ENCODE measurements around the gene ALOX12B. TPM values are rescaled to one million over a fixed set of nuclear protein-coding genes. Genes with fewer than 3 reads are reported as not detected.
"Not testable (repeated sequence)": the region's sequence is repeated elsewhere in the genome, so short reads cannot be mapped to it uniquely, and the experiment has no call there.

The ALOX12B gene
- total RNA-seq, 6 experiments from 2014 or later = not detected

GRCh38 chr17:8116776-8117175, 29.3 kb upstream of the ALOX12B start:
- no peak overlapping the region for H3K4me3 Mint-ChIP-seq
- peaks cover 38% of the 10 kb centered on the region for H3K27me3 Mint-ChIP-seq (ENCODE audit: insufficient read depth)
- TF ChIP-seq, protein P1, sequence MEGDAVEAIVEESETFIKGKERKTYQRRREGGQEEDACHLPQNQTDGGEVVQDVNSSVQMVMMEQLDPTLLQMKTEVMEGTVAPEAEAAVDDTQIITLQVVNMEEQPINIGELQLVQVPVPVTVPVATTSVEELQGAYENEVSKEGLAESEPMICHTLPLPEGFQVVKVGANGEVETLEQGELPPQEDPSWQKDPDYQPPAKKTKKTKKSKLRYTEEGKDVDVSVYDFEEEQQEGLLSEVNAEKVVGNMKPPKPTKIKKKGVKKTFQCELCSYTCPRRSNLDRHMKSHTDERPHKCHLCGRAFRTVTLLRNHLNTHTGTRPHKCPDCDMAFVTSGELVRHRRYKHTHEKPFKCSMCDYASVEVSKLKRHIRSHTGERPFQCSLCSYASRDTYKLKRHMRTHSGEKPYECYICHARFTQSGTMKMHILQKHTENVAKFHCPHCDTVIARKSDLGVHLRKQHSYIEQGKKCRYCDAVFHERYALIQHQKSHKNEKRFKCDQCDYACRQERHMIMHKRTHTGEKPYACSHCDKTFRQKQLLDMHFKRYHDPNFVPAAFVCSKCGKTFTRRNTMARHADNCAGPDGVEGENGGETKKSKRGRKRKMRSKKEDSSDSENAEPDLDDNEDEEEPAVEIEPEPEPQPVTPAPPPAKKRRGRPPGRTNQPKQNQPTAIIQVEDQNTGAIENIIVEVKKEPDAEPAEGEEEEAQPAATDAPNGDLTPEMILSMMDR (IDR thresholded peaks at IDR 0.05) = no peak
- DNase-seq = no peak
- H3K36me3 Mint-ChIP-seq (ENCODE audit: low read depth) = no peaks in the 10 kb centered on the region
- no peak overlapping the region for H3K27ac Mint-ChIP-seq
- H3K4me1 Mint-ChIP-seq (ENCODE audit: low read depth) = peaks cover 33% of the 10 kb centered on the region
- H3K9me3 Mint-ChIP-seq = peaks cover 7% of the 10 kb centered on the region; the same call in 1 of the 2 replicates

DNA sequence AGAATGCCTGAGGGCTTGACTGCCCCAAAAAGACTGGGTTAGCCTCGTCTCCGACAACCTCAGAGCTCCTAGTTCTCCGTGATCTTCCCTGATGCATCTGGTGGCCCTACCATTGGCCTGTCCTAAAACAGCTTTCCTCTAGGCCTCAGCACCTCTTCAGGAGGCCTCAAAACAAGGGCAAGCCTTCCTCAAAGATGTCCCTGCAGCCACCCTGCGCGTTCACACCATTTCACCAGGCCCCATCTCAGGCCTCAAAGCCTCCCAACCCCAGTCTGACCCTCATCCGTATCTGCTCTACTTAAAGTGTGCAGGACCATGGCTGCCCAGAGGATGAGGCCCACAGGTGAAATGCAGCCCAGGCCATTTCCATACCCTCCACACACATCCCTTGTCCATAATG, 23.4 kb upstream of the ALOX12B start:
- Mint-ChIP-seq H3K4me3 (no peak overlapping the region), H3K36me3 (ENCODE audit: low read depth) (no peaks in the 10 kb centered on the region)

GRCh38 chr17:8110456-8110804, 22.9 kb upstream of the ALOX12B start:
- TF ChIP-seq, protein P1 (IDR thresholded peaks at IDR 0.05) = peak; percentile 35
- Mint-ChIP-seq H3K4me3 (no peak overlapping the region), H3K36me3 (ENCODE audit: low read depth) (no peaks in the 10 kb centered on the region), H3K4me1 (ENCODE audit: low read depth) (peaks cover 14% of the 10 kb centered on the region), H3K9me3 (no peaks in the 10 kb centered on the region), H3K27me3 (ENCODE audit: insufficient read depth) (peaks cover 34% of the 10 kb centered on the region), H3K27ac (no peak overlapping the region)
- DNase-seq = no peak

More for the DNA sequence above, 23.4 kb upstream of the ALOX12B start:
- Mint-ChIP-seq H3K27me3 (ENCODE audit: insufficient read depth) (peaks cover 33% of the 10 kb centered on the region), H3K4me1 (ENCODE audit: low read depth) (peaks cover 11% of the 10 kb centered on the region), H3K9me3 (no peaks in the 10 kb centered on the region), H3K27ac (no peak overlapping the region)
- TF ChIP-seq, protein P1 (IDR thresholded peaks at IDR 0.05) = no peak
- no peak for DNase-seq

DNA sequence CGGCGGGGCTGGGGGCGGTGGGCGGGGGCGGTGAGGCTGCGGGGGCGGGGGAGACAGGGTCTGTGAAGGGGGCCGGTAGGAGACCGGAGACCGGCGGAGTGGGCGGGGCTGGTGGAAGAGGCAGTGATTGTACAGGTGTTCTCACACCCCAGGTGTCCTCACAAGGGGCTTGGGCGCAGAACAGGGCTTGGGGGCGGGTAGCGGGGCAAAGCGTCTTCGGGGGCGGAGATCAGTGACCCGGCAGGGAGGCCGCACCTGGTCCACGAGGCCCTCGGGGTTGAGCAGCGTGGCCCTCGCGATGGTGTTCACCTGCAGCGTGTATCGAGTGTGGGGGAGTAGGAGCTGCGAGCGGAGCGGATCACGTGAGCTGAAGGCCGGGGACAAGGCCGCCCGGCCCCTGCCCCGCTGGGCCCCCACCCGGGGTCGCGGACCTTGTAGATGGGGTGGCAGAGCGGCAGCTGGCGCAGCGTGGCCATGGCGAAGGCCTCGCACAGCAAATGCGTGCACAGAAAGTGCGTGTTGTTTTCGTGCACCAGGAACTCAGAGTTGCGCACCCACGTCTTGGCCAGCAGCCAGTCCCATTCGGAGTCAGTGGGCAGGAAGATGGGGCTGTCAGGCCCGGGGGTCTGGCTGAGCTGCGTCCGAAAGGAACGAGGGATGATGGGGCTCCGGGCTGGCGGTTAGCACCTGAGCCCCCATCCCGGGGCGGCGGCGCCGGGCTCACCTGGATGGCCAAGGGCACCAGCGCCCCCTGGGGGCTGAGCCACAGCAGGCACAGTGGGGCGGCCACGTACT, 22.3 kb upstream of the ALOX12B start:
- no peaks in the 10 kb centered on the region for H3K36me3 Mint-ChIP-seq (ENCODE audit: low read depth)
- H3K27ac Mint-ChIP-seq = no peak overlapping the region
- peaks cover 29% of the 10 kb centered on the region for H3K27me3 Mint-ChIP-seq (ENCODE audit: insufficient read depth)
- no peak overlapping the region for H3K4me3 Mint-ChIP-seq
- H3K4me1 Mint-ChIP-seq (ENCODE audit: low read depth) = peaks cover 14% of the 10 kb centered on the region
- no peak for DNase-seq
- TF ChIP-seq, protein P1 (IDR thresholded peaks at IDR 0.05) = peak; percentile 91
- no peaks in the 10 kb centered on the region for H3K9me3 Mint-ChIP-seq

- no peaks in the 10 kb centered on the region for H3K36me3 Mint-ChIP-seq (ENCODE audit: low read depth)
- peaks cover 14% of the 10 kb centered on the region for H3K4me1 Mint-ChIP-seq (ENCODE audit: low read depth)
- no peaks in the 10 kb centered on the region for H3K9me3 Mint-ChIP-seq
- DNase-seq = no peak
- H3K4me3 Mint-ChIP-seq = no peak overlapping the region
- TF ChIP-seq, protein P1 (IDR thresholded peaks at IDR 0.05) = no peak
- peaks cover 24% of the 10 kb centered on the region for H3K27me3 Mint-ChIP-seq (ENCODE audit: insufficient read depth)
- no peak overlapping the region for H3K27ac Mint-ChIP-seq
These were observed 21.6 kb upstream of the ALOX12B start for GRCh38 chr17:8108972-8109660.

GRCh38 chr17:8106980-8107379, 19.5 kb upstream of the ALOX12B start:
- Mint-ChIP-seq H3K27me3 (ENCODE audit: insufficient read depth) (peaks cover 17% of the 10 kb centered on the region), H3K4me1 (ENCODE audit: low read depth) (peaks cover 21% of the 10 kb centered on the region)
- H3K27ac Mint-ChIP-seq; H3K36me3 Mint-ChIP-seq (ENCODE audit: low read depth); DNase-seq; H3K9me3 Mint-ChIP-seq; H3K4me3 Mint-ChIP-seq: not testable (repeated sequence)
